AG04449 (cell line): ENCODE measurements around the gene KCNH1.

Experiments
- CTCF ChIA-PET: fragments of 350-600 bp; formaldehyde crosslinking; extraction: SDS; loops from one replicate; lab custom pipeline; 2021; ENCODE audit warnings: antibody characterized with exemption; lab: Yijun Ruan, JAX
- POLR2A ChIA-PET: fragments of 400-600, 350-600 bp; formaldehyde crosslinking; extraction: SDS; loops from one replicate; lab custom pipeline; 2020; ENCODE audit warnings: antibody characterized with exemption, inconsistent platforms; lab: Yijun Ruan, JAX
- DNase-seq: peaks from one replicate; pipeline ENCODE4 v3.0.0-alpha.2; 2010; ENCODE audit warnings: low read depth, low spot score
- H3K4me3 ChIP-seq: 2 replicates; pipeline ENCODE4 v1.5.1; 2011; ENCODE audit warnings: low read depth, mild to moderate bottlenecking, control low read depth, low read length
- CTCF ChIP-seq: IDR thresholded peaks from one replicate; pipeline ENCODE4 v1.5.1; 2011; ENCODE audit warnings: mild to moderate bottlenecking, moderate library complexity, low read length, control low read depth, inconsistent platforms; ENCODE audit not compliant: insufficient read depth; ENCODE audit errors: missing control alignments

KCNH1 gene

GRCh38 chr1:210938416-210938925 is 195.5 kb downstream of the KCNH1 start:
- POLR2A ChIA-PET, result no interaction called here
- no peak for DNase-seq
- H3K4me3 ChIP-seq, result no peak overlapping the region
- no peak for TF ChIP-seq CTCF
- CTCF ChIA-PET, result no interaction called here

- H3K4me3 ChIP-seq, result no peak overlapping the region
- POLR2A ChIA-PET, result no interaction called here
- DNase-seq, result no peak
- TF ChIP-seq CTCF, result no peak
- CTCF ChIA-PET, result no interaction called here
Measured at GRCh38 chr1:210937846-210938245, 196.1 kb downstream of the KCNH1 start.

GRCh38 chr1:210935905-210936304 is 198.0 kb downstream of the KCNH1 start:
- no peak for TF ChIP-seq CTCF
- no peak for DNase-seq
- ChIA-PET CTCF (interaction anchor here (1.0 to 1.4 kb wide), 3 partner anchors 13 to 198 kb away, joined by 3 to 4 read pairs (median 3); partner anchors contain the start of gene KCNH1), POLR2A (no interaction called here)
- H3K4me3 ChIP-seq, result no peak overlapping the region

- H3K4me3 ChIP-seq, result no peak overlapping the region
- no peak for TF ChIP-seq CTCF
- no peak for DNase-seq
- ChIA-PET CTCF (no interaction called here), POLR2A (no interaction called here)
Measured at GRCh38 chr1:210932104-210932503, 201.8 kb downstream of the KCNH1 start.

- CTCF ChIA-PET, result no interaction called here
- DNase-seq, result no peak
- POLR2A ChIA-PET, result no interaction called here
- H3K4me3 ChIP-seq, result no peak overlapping the region
- TF ChIP-seq CTCF, result no peak
Measured at GRCh38 chr1:210922666-210923065, 211.3 kb downstream of the KCNH1 start.

- CTCF ChIA-PET, result no interaction called here
- no peak for DNase-seq
- POLR2A ChIA-PET, result interaction anchor here (0.6 kb wide), 1 partner anchor 28 kb away, joined by 4 read pairs; no protein-coding TSS in a partner anchor
- TF ChIP-seq CTCF, result no peak
- no peak overlapping the region for H3K4me3 ChIP-seq
Measured at GRCh38 chr1:210920716-210921694, 212.9 kb downstream of the KCNH1 start.
